Stimulated activated CD8-positive, alpha-beta memory T cell treated with anti-CD3 and anti-CD28 coated beads, Interleukin-12 subunit alpha, Interleukin-12 subunit beta, amount 100 ng/mL, for 24 hours (primary cell): ENCODE results near the gene CHCHD6.

Experiments
- DNase-seq: peaks from one replicate; pipeline ENCODE4 v3.0.0-alpha.2; 2020; ENCODE audit errors: extremely low read depth

The CHCHD6 gene

GRCh38 chr3:126922466-126922865 lies 218.4 kb downstream of the CHCHD6 start:
- no peak for DNase-seq

GRCh38 chr3:126923423-126923822 lies 219.4 kb downstream of the CHCHD6 start:
- DNase-seq: no peak

- no peak for DNase-seq
These were observed 219.9 kb downstream of the CHCHD6 start for GRCh38 chr3:126923895-126924294.

GRCh38 chr3:126924458-126924857 lies 220.4 kb downstream of the CHCHD6 start:
- DNase-seq: no peak

- no peak for DNase-seq
These were observed 221.6 kb downstream of the CHCHD6 start for GRCh38 chr3:126925411-126926171.

GRCh38 chr3:126926684-126927400 lies 222.8 kb downstream of the CHCHD6 start:
- DNase-seq: no peak

- DNase-seq: no peak
These were observed 223.3 kb downstream of the CHCHD6 start for GRCh38 chr3:126927401-126927750.

- no peak for DNase-seq
These were observed 223.8 kb downstream of the CHCHD6 start for GRCh38 chr3:126927846-126928245.

- no peak for DNase-seq
These were observed 225.0 kb downstream of the CHCHD6 start for GRCh38 chr3:126928921-126929474.

- DNase-seq: no peak
These were observed 227.0 kb downstream of the CHCHD6 start for GRCh38 chr3:126930936-126931600.

GRCh38 chr3:126931806-126932187 lies 227.8 kb downstream of the CHCHD6 start:
- DNase-seq: no peak

GRCh38 chr3:126932188-126932931 lies 228.3 kb downstream of the CHCHD6 start:
- no peak for DNase-seq

GRCh38 chr3:126934031-126934531 lies 230.0 kb downstream of the CHCHD6 start:
- DNase-seq: no peak

GRCh38 chr3:126934991-126935390 lies 231.0 kb downstream of the CHCHD6 start:
- DNase-seq: no peak

- DNase-seq: no peak
These were observed 231.9 kb downstream of the CHCHD6 start for GRCh38 chr3:126935756-126936509.

- DNase-seq: no peak
These were observed 232.9 kb downstream of the CHCHD6 start for GRCh38 chr3:126936853-126937425.

GRCh38 chr3:126937533-126937932 lies 233.5 kb downstream of the CHCHD6 start:
- DNase-seq: no peak

- DNase-seq: no peak
These were observed 233.9 kb downstream of the CHCHD6 start for GRCh38 chr3:126937973-126938372.

- DNase-seq: no peak
These were observed 234.7 kb downstream of the CHCHD6 start for GRCh38 chr3:126938520-126939337.

GRCh38 chr3:126939338-126939718 lies 235.3 kb downstream of the CHCHD6 start:
- DNase-seq: no peak
